HG02678 (cell line): ENCODE measurements around the gene ABCG2.
"Not testable (repeated sequence)": the region's sequence is repeated elsewhere in the genome, so short reads cannot be mapped to it uniquely, and the experiment has no call there.

Source experiments
- ATAC-seq: cut with Tn5 transposase; IDR thresholded peaks from one replicate; pipeline ENCODE4 v1.9.1; 2021; ENCODE audit warnings: mild to moderate bottlenecking, moderate library complexity; ENCODE audit not compliant: unreplicated experiment

Gene ABCG2

GRCh38 chr4:88119943-88120342 lies 38.5 kb downstream of the ABCG2 start:
- ATAC-seq = no peak

GRCh38 chr4:88115587-88115986 lies 42.9 kb downstream of the ABCG2 start:
- ATAC-seq = no peak

- no peak for ATAC-seq
Observed at GRCh38 chr4:88112856-88113255, 45.6 kb downstream of the ABCG2 start.

- no peak for ATAC-seq
Observed at GRCh38 chr4:88110826-88111225, 47.6 kb downstream of the ABCG2 start.

GRCh38 chr4:88109123-88109881 lies 49.1 kb downstream of the ABCG2 start:
- no peak for ATAC-seq

GRCh38 chr4:88108747-88109122 lies 49.7 kb downstream of the ABCG2 start:
- ATAC-seq = no peak

- ATAC-seq = not testable (repeated sequence)
Observed at GRCh38 chr4:88108108-88108465, 50.4 kb downstream of the ABCG2 start.

GRCh38 chr4:88107406-88108107 lies 50.9 kb downstream of the ABCG2 start:
- no peak for ATAC-seq

- no peak for ATAC-seq
Observed at GRCh38 chr4:88106205-88106604, 52.2 kb downstream of the ABCG2 start.

- no peak for ATAC-seq
Observed at GRCh38 chr4:88104902-88105610, 53.4 kb downstream of the ABCG2 start.

- no peak for ATAC-seq
Observed at GRCh38 chr4:88102026-88102425, 56.4 kb downstream of the ABCG2 start.

GRCh38 chr4:88101165-88101564 lies 57.3 kb downstream of the ABCG2 start:
- no peak for ATAC-seq

- no peak for ATAC-seq
Observed at GRCh38 chr4:88098993-88099752, 59.3 kb downstream of the ABCG2 start.

GRCh38 chr4:88097781-88098180 lies 60.7 kb downstream of the ABCG2 start:
- ATAC-seq = no peak

GRCh38 chr4:88097301-88097700 lies 61.1 kb downstream of the ABCG2 start:
- no peak for ATAC-seq

- no peak for ATAC-seq
Observed at GRCh38 chr4:88093874-88094273, 64.6 kb downstream of the ABCG2 start.

- ATAC-seq = no peak
Observed at GRCh38 chr4:88091378-88091777, 67.1 kb downstream of the ABCG2 start.

GRCh38 chr4:88090898-88091297 lies 67.5 kb downstream of the ABCG2 start:
- no peak for ATAC-seq

- no peak for ATAC-seq
Observed at GRCh38 chr4:88087004-88087403, 71.4 kb downstream of the ABCG2 start.

- no peak for ATAC-seq
Observed at GRCh38 chr4:88080626-88081025, 77.8 kb downstream of the ABCG2 start.

- no peak for ATAC-seq
Observed at GRCh38 chr4:88078579-88078978, 79.9 kb downstream of the ABCG2 start.
